AG09319 (cell line): ENCODE results near the gene NKX6-1.

Source experiments
- DNase-seq: peaks from one replicate; pipeline ENCODE4 v3.0.0-alpha.2; 2010; ENCODE audit warnings: low read depth; ENCODE audit errors: extremely low read depth
- TF ChIP-seq, protein P1 (sequence below): IDR thresholded peaks from 2 replicates; pipeline ENCODE4 v1.5.1; 2011; ENCODE audit warnings: low read depth, mild to moderate bottlenecking, inconsistent platforms, low read length, moderate library complexity

NKX6-1 gene

DNA sequence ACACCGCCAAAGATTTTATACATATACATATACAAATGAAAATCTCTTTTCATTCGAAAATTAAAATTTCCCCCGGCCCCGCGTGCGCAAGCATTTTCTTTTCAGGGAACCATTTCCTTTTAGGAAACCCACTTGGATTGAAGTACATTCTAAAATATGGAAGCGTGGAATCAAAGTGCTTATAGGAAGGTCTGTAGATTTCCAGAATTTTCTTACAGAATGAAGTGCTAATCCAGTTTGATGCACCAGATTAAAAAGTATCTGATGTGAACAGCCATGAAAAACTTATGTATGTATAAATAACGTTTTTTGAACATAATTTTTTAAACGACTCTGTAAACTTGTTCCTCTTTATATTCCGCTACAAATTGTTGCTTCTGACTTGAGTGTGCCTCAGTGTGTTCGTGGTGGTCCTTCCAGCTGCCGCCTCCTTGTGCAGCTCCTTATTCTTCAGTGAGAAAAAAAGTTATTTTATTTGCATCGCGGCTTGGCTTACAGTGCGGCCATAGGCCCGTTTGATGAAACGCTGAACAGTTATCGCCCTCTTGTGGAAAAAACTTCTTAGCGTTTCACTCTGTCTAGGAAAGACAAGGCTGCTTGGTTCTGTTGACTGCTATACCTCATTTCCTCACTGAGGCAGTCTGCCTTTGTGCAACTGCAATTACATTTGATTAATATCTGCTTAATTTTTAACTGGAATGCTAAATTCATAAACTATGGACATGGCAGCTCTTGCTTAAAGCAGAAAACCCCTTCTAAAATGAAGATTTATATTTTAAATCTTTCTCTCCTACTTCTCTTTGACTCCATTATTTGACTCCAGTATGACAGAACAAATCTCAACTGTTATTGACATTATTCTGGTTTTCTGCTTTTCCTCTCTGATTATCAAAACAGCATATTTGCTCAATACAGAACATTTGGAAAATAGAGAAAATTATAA, 4.7 kb upstream of the NKX6-1 start:
- DNase-seq: no peak

DNA sequence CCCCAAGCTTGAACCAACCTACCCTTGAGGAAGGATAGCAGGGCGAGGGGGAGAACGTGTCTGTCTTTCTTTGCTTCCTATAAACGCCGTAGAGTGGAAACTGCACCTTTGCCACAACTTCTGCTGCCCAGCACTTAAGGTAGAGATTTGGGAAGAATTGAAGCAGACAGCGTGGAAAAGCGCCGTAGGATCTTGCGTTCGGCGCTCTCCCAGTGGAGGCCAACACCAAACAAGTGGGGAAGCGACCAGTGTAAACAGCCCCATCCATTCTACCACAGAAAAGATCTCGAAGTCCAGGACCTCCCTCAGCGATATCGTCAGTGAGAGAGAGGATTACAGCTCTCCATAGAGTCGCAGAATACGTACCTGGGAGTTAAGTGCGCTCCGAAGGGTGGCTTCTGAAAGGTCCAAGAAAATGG, 3.9 kb upstream of the NKX6-1 start:
- no peak for DNase-seq
- TF ChIP-seq, protein P1, sequence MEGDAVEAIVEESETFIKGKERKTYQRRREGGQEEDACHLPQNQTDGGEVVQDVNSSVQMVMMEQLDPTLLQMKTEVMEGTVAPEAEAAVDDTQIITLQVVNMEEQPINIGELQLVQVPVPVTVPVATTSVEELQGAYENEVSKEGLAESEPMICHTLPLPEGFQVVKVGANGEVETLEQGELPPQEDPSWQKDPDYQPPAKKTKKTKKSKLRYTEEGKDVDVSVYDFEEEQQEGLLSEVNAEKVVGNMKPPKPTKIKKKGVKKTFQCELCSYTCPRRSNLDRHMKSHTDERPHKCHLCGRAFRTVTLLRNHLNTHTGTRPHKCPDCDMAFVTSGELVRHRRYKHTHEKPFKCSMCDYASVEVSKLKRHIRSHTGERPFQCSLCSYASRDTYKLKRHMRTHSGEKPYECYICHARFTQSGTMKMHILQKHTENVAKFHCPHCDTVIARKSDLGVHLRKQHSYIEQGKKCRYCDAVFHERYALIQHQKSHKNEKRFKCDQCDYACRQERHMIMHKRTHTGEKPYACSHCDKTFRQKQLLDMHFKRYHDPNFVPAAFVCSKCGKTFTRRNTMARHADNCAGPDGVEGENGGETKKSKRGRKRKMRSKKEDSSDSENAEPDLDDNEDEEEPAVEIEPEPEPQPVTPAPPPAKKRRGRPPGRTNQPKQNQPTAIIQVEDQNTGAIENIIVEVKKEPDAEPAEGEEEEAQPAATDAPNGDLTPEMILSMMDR: no peak

More for the DNA sequence above, 4.7 kb upstream of the NKX6-1 start:
- TF ChIP-seq, protein P1: peak; percentile 78

DNA sequence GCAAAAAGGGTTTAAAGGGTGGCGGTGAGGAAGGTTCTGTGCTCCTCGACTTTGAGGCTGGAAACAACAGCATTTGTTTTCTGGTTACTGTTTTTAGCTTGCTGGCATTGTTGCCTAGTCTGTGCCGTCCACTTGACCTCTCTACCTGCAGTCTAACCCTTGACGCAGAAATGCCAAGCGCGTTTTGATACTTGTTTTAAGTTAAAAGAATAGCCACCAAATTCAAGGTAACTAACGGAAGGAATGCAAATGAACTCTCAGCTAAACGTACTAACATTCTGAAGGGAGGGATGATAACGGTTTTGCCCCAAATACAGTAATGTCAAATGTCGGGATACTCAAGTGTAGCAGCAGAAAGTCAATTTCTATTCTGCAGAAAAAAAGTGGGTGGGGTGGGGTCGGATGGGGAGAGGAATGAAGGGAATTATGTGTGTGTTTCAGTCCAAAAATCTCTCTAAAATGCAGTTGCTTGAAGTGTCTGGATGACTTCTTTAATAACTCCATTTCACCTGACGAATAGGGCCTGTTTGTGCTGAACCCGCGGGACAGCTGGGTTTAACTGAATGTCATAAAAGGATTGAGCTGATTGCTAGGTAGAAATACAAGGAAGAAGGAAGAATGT, 3.4 kb upstream of the NKX6-1 start:
- no peak for DNase-seq
- TF ChIP-seq, protein P1: no peak

DNA sequence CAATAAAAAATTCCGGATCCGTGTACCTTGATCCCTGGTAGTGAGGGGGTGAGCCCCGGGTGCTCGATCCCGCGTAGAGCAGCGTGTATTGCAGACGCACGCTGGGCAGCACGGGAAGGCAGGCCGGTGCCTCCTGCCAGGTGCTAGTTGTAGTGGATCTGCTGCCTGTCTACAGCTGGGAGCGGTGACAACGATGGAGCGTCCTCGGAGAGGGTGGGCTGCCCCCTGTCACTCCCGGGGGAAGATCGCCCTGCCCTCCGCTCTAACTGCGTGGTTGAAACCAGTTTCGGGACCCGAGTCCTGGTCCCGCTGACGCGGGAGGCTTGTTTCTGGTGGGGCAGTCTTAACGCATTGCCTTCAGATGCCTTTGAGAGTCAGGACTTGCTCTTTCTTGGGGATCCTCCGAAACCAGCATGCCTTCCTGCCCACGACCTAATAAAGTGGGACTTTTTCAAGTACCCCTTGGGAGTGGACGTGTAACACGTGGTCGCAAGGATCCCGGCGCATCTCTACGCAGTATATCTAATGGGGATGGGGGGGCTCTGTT, 2.7 kb upstream of the NKX6-1 start:
- TF ChIP-seq, protein P1: no peak
- no peak for DNase-seq

DNA sequence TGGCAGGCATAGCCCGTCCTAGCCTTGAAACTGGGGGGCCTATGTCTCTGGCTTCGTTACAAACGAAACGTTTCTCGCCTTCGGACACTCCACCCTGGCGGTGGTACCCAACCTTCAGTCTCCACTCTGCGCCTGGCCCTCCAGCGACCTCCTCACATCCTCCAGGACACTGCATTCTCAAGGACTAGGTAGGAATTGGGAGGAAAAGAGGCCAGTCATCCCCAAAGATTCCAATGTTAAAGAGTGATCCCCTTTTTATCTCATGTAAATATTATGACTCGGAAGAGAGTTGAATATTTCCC, 2.1 kb upstream of the NKX6-1 start:
- TF ChIP-seq, protein P1: no peak
- no peak for DNase-seq

DNA sequence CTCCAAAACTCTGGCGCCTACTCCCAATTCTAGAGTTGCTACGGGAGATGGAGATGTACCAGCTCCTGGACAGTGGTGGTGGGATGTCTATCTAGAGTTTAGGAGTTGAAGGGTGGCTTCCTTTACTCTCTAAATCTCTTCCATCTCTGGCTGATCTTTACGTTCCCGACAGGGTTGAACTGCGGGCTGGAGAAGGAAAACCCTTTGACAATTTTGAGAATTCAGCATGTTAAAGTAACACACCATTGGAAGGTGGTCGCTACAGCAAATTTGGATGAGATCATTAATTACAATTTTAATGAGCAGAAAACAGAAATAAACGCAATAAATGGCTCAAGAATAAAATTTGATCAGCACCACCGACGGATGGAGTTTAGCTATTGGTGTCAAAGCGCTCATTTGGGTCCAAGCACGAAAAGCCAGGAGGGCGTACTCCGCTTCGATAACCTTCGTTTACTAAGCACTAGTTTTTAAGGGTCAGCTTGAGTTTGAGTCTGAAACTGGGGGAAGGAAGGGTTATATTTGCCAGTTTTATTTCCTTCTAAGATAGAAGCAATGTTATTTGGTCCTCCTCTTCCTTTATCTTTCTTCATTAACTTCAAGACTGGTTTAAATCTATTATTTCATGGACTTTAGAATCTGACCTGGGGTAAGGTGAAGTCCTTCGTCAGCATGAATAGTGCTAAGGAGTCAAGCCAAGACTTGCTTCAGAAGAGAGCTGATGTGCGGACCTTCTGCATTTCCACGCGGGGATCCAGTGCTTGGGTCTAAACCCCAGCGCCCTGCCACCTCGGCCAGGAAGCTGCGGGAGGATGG, 1.5 kb upstream of the NKX6-1 start:
- DNase-seq: no peak
- TF ChIP-seq, protein P1: no peak
